Adrenal gland (tissue), 12 donors: ENCODE data around the gene ZFTA. TPM values are rescaled to one million over a fixed set of nuclear protein-coding genes. Genes with fewer than 3 reads are reported as not detected.
A peak's percentile ranks its signal among the peaks of the same experiment; 100 is the strongest.

Source experiments
- DNase-seq, 7 donors: peaks; one replicate each; pipeline ENCODE4 v3.0.0-alpha.2; 2019 to 2020
- H3K27ac ChIP-seq, 5 donors: fragments of 200-600 bp; sonication (generic) in 4 of 5; 1 replicate in 3 of 5; 2 replicates in 2 of 5; pipeline versions ENCODE4 v1.5.1 to v1.8.0; 2016 to 2020; ENCODE audit warnings: mild to moderate bottlenecking in 1 of 5
- H3K27me3 ChIP-seq: fragments of 200-600 bp; 2 replicates; pipeline ENCODE4 v1.8.0; 2021
- H3K36me3 ChIP-seq, 2 donors: fragments of 200-600 bp; replicated peaks in 1 of 2; 1 replicate in 1 of 2; 2 replicates in 1 of 2; pipeline versions ENCODE4 v1.5.1 to v1.8.0; 2018 to 2022
- H3K4me1 ChIP-seq, 2 donors: fragments of 200-600 bp; replicated peaks in 1 of 2; 1 replicate in 1 of 2; 2 replicates in 1 of 2; pipeline versions ENCODE4 v1.5.1 to v1.8.0; 2018 to 2021
- H3K4me3 ChIP-seq, 4 donors: fragments of 200-600 bp; sonication (generic) in 3 of 4; one replicate each; pipeline ENCODE4 v1.5.1; 2016 to 2018
- H3K9me3 ChIP-seq, 3 donors: fragments of 200-600 bp; sonication (generic) in 1 of 3; replicated peaks in 1 of 3; 1 replicate in 2 of 3; 2 replicates in 1 of 3; pipeline versions ENCODE4 v1.5.1 to v1.8.0; 2016 to 2021
- CTCF ChIP-seq, 6 experiments: fragments of 450-650 bp in 4 of 6; fragments of 200-600 bp in 2 of 6; sonication (generic) in 1 of 6; IDR thresholded peaks; 1 replicate in 5 of 6; 2 replicates in 1 of 6; pipeline versions ENCODE4 v1.5.1 to v1.8.0; 2016 to 2021; ENCODE audit warnings: antibody characterized with exemption in 6 of 6, mild to moderate bottlenecking in 2 of 6, moderate library complexity in 1 of 6
- POLR2A ChIP-seq, 2 donors: fragments of 450-650 bp; IDR thresholded peaks; one replicate each; pipeline ENCODE4 v1.6.1; 2017; ENCODE audit warnings: antibody characterized with exemption in 2 of 2, mild to moderate bottlenecking in 2 of 2, moderate library complexity in 1 of 2
- WGBS, 4 donors: extraction: QIAGEN DNeasy Blood & Tissue Kit in 2 of 4; methylation state at CpG; one replicate each; pipeline versions ENCODE4 v1.1.5 to v1.1.7; 2013 to 2017; 5-methylcytosine and 5-hydroxymethylcytosine counted together
- intact Hi-C, 2 donors: fragments of 100-400 bp; cut with DNase I; formaldehyde crosslinking; loops; one replicate each; pipeline versions ENCODE4 v1.14.1 to v1.15.0; 2022 to 2023
- polyA plus RNA-seq, 3 donors: library from polyadenylated mRNA; stranded (reverse); fragments of 200-250 nt in 2 of 3; fragments of 350-450 nt in 1 of 3; fragmentation: Illumina TruSeq in 1 of 3; extraction: RNeasy Lipid Tissue Mini Kit (QIAGEN cat#74804) in 1 of 3; gene quantifications; one replicate each; pipeline ENCODE4 v1.2.3, GENCODE V29; 2013 to 2014
- total RNA-seq, 9 donors: library from RNA; depleted of rRNA in 4 of 9; stranded (reverse); fragments of >200 nt in 4 of 9; fragments of 120-200 nt in 1 of 9; fragmentation: NEBNext Ultra II Directional in 1 of 9; extraction: Animal tissue kit (Norgen Biotek cat#: 25700) in 1 of 9; gene quantifications; one replicate each; pipeline versions ENCODE4 v1.1.0 to v1.2.4, GENCODE V29; 2013 to 2023
- donor health status: healthy with polysubstance abuse.
- donor health status: Bipolar disorder and iron deficiency.
- donor health status: DM: yes; HTN: yes; CAD: no.
- donor health status: DM: no; HTN: no; CAD: no.
- donor health status: DM: no; HTN: no; CAD: no.
- donor health status: DM: yes; HTN: yes; CAD: no.

The ZFTA gene
- total and polyA plus RNA-seq, 12 donors = 3.6 to 20.2 (median 14.7) TPM

GRCh38 chr11:63816166-63816565, 47.6 kb upstream of the ZFTA start:
- 93 to 95% (median 94%) methylated on average over 6 of the region's 6 CpGs for WGBS, 4 donors
- DNase-seq = no peak
- Histone ChIP-seq H3K9me3 (no peaks in the 10 kb centered on the region), H3K36me3 (peaks cover 0 to 34% of the 10 kb centered on the region in 2 donors), H3K4me3 (no peak overlapping the region), H3K27ac (no peak overlapping the region), H3K4me1 (peaks cover 0 to 24% of the 10 kb centered on the region in 2 donors), H3K27me3 (no peaks in the 10 kb centered on the region)
- TF ChIP-seq CTCF (IDR thresholded peaks at IDR 0.05) (no peak), POLR2A (IDR thresholded peaks at IDR 0.05) (no peak)
- intact Hi-C loops = no loop called here

GRCh38 chr11:63814383-63814736, 45.8 kb upstream of the ZFTA start:
- WGBS, 4 donors = 22 to 26% (median 26%) methylated on average over 7 of the region's 7 CpGs
- intact Hi-C loops = no loop called here
- Histone ChIP-seq H3K36me3 (peaks cover 0 to 19% of the 10 kb centered on the region in 2 donors), H3K27ac (peak overlapping the region in 2 of 5 donors; percentile 70 to 80), H3K4me3 (peak overlapping the region in 2 of 4 donors; percentile 54 to 88), H3K27me3 (no peaks in the 10 kb centered on the region), H3K9me3 (no peaks in the 10 kb centered on the region), H3K4me1 (peaks cover 0 to 24% of the 10 kb centered on the region in 2 donors)
- no peak for TF ChIP-seq CTCF (IDR thresholded peaks at IDR 0.05)
- no peak for TF ChIP-seq POLR2A (IDR thresholded peaks at IDR 0.05)
- no peak for DNase-seq

GRCh38 chr11:63813563-63814382, 45.2 kb upstream of the ZFTA start:
- H3K27me3 ChIP-seq = no peaks in the 10 kb centered on the region
- DNase-seq = peak; percentile 23 to 67 (median 45)
- H3K36me3 ChIP-seq = peaks cover 0 to 13% of the 10 kb centered on the region in 2 donors
- WGBS, 4 donors = 0 to 1% (median 0%) methylated on average over 8 to 70 of the region's 74 CpGs
- H3K4me3 ChIP-seq = peak overlapping the region; percentile 54 to 88 (median 62)
- TF ChIP-seq POLR2A (IDR thresholded peaks at IDR 0.05) (no peak), CTCF (IDR thresholded peaks at IDR 0.05) (no peak)
- H3K4me1 ChIP-seq = peaks cover 0 to 24% of the 10 kb centered on the region in 2 donors
- intact Hi-C loops = no loop called here
- no peaks in the 10 kb centered on the region for H3K9me3 ChIP-seq
- H3K27ac ChIP-seq = peak overlapping the region in 4 of 5 donors; percentile 22 to 80 (median 48)

- Histone ChIP-seq H3K4me3 (peak within 1 kb of the TSS; percentile 54 to 88 (median 62)), H3K27ac (peak within 1 kb of the TSS in 4 of 5 donors; percentile 22 to 80 (median 48)), H3K27me3 (no peaks in the 10 kb centered on the region), H3K36me3 (peaks cover 0 to 6% of the 10 kb centered on the region in 2 donors), H3K9me3 (no peaks in the 10 kb centered on the region), H3K4me1 (peaks cover 0 to 24% of the 10 kb centered on the region in 2 donors)
- intact Hi-C loops = no loop called here
- 0 to 1% (median 0%) methylated on average over 5 to 50 of the region's 65 CpGs for WGBS, 4 donors
- TF ChIP-seq CTCF (IDR thresholded peaks at IDR 0.05) (no peak), POLR2A (IDR thresholded peaks at IDR 0.05) (peak; percentile 39 to 49)
- peak; percentile 60 to 84 (median 79) for DNase-seq
Measured at GRCh38 chr11:63813035-63813562, 44.5 kb upstream of the ZFTA start, which contains the start of gene SPINDOC. Gene SPINDOC (plus strand): TSS chr11:63813456. CDS start chr11:63813687, 231 bp downstream.
